SK-N-SH (cell line): ENCODE measurements around the gene ZNF180. TPM values are rescaled to one million over a fixed set of nuclear protein-coding genes. Genes with fewer than 3 reads are reported as not detected.

Experiments
- CTCF ChIA-PET: fragments of 300-600, 350-600 bp; formaldehyde crosslinking; extraction: SDS; loops from one replicate; lab custom pipeline; 2021; lab: Yijun Ruan, JAX
- POLR2A ChIA-PET: fragments of 350-600 bp; sonication (Branson Sonifier 250); formaldehyde crosslinking; extraction: SDS; loops from one replicate; lab custom pipeline; 2020; ENCODE audit warnings: antibody characterized with exemption, inconsistent platforms; lab: Yijun Ruan, JAX
- DNase-seq: peaks from one replicate; pipeline ENCODE4 v3.0.0; 2012
- H2AFZ ChIP-seq: fragments of 200-600 bp; sonication (generic); 2 replicates; pipeline ENCODE4 v1.8.1; 2016; ENCODE audit warnings: antibody characterized with exemption, mild to moderate bottlenecking, low read depth
- H3F3A ChIP-seq: fragments of 200-600 bp; sonication (generic); replicated peaks from 2 replicates; pipeline ENCODE3; 2016; ENCODE audit warnings: antibody characterized with exemption, mild to moderate bottlenecking; ENCODE audit not compliant: insufficient read depth
- H3K27ac ChIP-seq, 2 experiments: fragments of 200-500 bp in 1 of 2; fragments of 200-600 bp in 1 of 2; sonication (Bioruptor generic) in 1 of 2; sonication (generic), shearing (Covaris generic) in 1 of 2; 2 replicates each; pipeline versions ENCODE4 v1.5.1 to v1.6.1; 2014 to 2016; ENCODE audit warnings: low read depth in 2 of 2, inconsistent platforms in 1 of 2, low read length in 1 of 2, mild to moderate bottlenecking in 1 of 2, mixed read lengths in 1 of 2
- H3K27me3 ChIP-seq: fragments of 200-600 bp; sonication (generic), shearing (Covaris generic); 2 replicates; pipeline ENCODE4 v1.6.1; 2016; ENCODE audit warnings: mixed run types; ENCODE audit not compliant: insufficient read depth
- H3K36me3 ChIP-seq, 2 experiments: fragments of 200-500 bp in 1 of 2; fragments of 200-600 bp in 1 of 2; sonication (Bioruptor generic) in 1 of 2; sonication (generic) in 1 of 2; replicated peaks in 1 of 2; 2 replicates each; pipeline versions ENCODE3 to v1.5.1; 2014 to 2016; ENCODE audit warnings: low read length in 1 of 2, mild to moderate bottlenecking in 1 of 2; ENCODE audit not compliant: insufficient read depth in 2 of 2, control insufficient read depth in 1 of 2
- H3K4me1 ChIP-seq, 2 experiments: fragments of 200-500 bp in 1 of 2; fragments of 200-600 bp in 1 of 2; sonication (Bioruptor generic) in 1 of 2; sonication (generic), shearing (Covaris generic) in 1 of 2; 2 replicates each; pipeline versions ENCODE4 v1.5.1 to v1.6.1; 2014 to 2016; ENCODE audit warnings: low read depth in 1 of 2, low read length in 1 of 2, mixed run types in 1 of 2; ENCODE audit not compliant: insufficient read depth in 2 of 2, control insufficient read depth in 1 of 2
- H3K4me2 ChIP-seq: fragments of 200-600 bp; sonication (generic), shearing (Covaris generic); 2 replicates; pipeline ENCODE4 v1.6.1; 2017; ENCODE audit warnings: mixed run types
- H3K4me3 ChIP-seq, 2 experiments: fragments of 200-500 bp in 1 of 2; fragments of 200-600 bp in 1 of 2; sonication (Bioruptor generic) in 1 of 2; sonication (generic), shearing (Covaris generic) in 1 of 2; 2 replicates each; pipeline versions ENCODE4 v1.5.1 to v1.8.1; 2014 to 2016; ENCODE audit warnings: low read depth in 2 of 2, inconsistent platforms in 1 of 2, low read length in 1 of 2, mild to moderate bottlenecking in 1 of 2, mixed read lengths in 1 of 2, moderate library complexity in 1 of 2
- H3K79me2 ChIP-seq: fragments of 200-600 bp; sonication (generic); 2 replicates; pipeline ENCODE4 v1.8.1; 2017; ENCODE audit warnings: mild to moderate bottlenecking; ENCODE audit not compliant: insufficient read depth
- H3K9ac ChIP-seq: fragments of 200-600 bp; sonication (generic); 2 replicates; pipeline ENCODE4 v1.6.1; 2017; ENCODE audit warnings: mixed run types
- H3K9me2 ChIP-seq: fragments of 200-600 bp; sonication (generic); 2 replicates; pipeline ENCODE4 v1.6.1; 2017; ENCODE audit warnings: mixed run types
- H3K9me3 ChIP-seq: fragments of 200-600 bp; sonication (generic); 2 replicates; pipeline ENCODE4 v1.6.1; 2017; ENCODE audit warnings: mixed run types, mild to moderate bottlenecking, moderate library complexity
- H4K20me1 ChIP-seq: fragments of 200-600 bp; sonication (generic); 2 replicates; pipeline ENCODE4 v1.6.1; 2017; ENCODE audit warnings: mild to moderate bottlenecking, mixed run types; ENCODE audit not compliant: insufficient read depth
- CHD2 ChIP-seq: fragments of 150-350 bp; IDR thresholded peaks from 2 replicates; pipeline ENCODE4 v1.6.1; 2018; ENCODE audit warnings: low read length; ENCODE audit not compliant: partially characterized antibody
- EP300 ChIP-seq, 2 experiments: IDR thresholded peaks; 2 replicates each; pipeline versions ENCODE4 v1.4.0 to v1.6.1; 2012; ENCODE audit warnings: borderline replicate concordance in 1 of 2, low read depth in 1 of 2, low read length in 1 of 2
- EZH2phosphoT487 ChIP-seq: fragments of 200-600 bp; sonication (generic); IDR thresholded peaks from 2 replicates; pipeline ENCODE4 v1.6.1; 2017; ENCODE audit warnings: low read depth, mixed run types, mild to moderate bottlenecking, antibody characterized with exemption, moderate library complexity, borderline replicate concordance
- FOXM1 ChIP-seq: IDR thresholded peaks from 2 replicates; pipeline ENCODE4 v1.4.0; 2012; ENCODE audit warnings: low read depth, mild to moderate bottlenecking
- GATA2 ChIP-seq: sonication (generic); formaldehyde crosslinking; IDR thresholded peaks from 2 replicates; pipeline ENCODE4 v1.5.0; 2020; ENCODE audit warnings: mild to moderate bottlenecking, missing genetic modification reagents
- MAX ChIP-seq: IDR thresholded peaks from 2 replicates; pipeline ENCODE4 v1.4.0; 2012; ENCODE audit warnings: low read depth
- MEF2A ChIP-seq: IDR thresholded peaks from 2 replicates; pipeline ENCODE4 v1.4.0; 2012; ENCODE audit warnings: low read depth, borderline replicate concordance
- NFIC ChIP-seq: IDR thresholded peaks from 2 replicates; pipeline ENCODE4 v1.4.0; 2012; ENCODE audit warnings: borderline replicate concordance
- POLR2AphosphoS5 ChIP-seq: IDR thresholded peaks from 2 replicates; pipeline ENCODE4 v1.6.1; 2012; ENCODE audit warnings: low read depth, low read length
- REST ChIP-seq: IDR thresholded peaks from 2 replicates; pipeline ENCODE4 v1.6.1; 2012; ENCODE audit warnings: mild to moderate bottlenecking, low read depth, low read length, moderate library complexity
- RXRA ChIP-seq: IDR thresholded peaks from 2 replicates; pipeline ENCODE4 v1.4.0; 2012; ENCODE audit warnings: low read depth, mild to moderate bottlenecking, borderline replicate concordance
- TCF12 ChIP-seq: IDR thresholded peaks from 2 replicates; pipeline ENCODE4 v1.4.0; 2012
- USF1 ChIP-seq: IDR thresholded peaks from 2 replicates; pipeline ENCODE4 v1.4.0; 2012; ENCODE audit warnings: low read depth, borderline replicate concordance
- WGBS: methylation state at CpG from one replicate; pipeline ENCODE4 v1.1.6; 2017; ENCODE audit warnings: low lambda C conversion rate; 5-methylcytosine and 5-hydroxymethylcytosine counted together
- polyA plus RNA-seq, 3 experiments: library from polyadenylated mRNA; depleted of rRNA; stranded (reverse); fragments of >200 nt; gene quantifications; 2 replicates each; pipeline ENCODE4 v1.2.3, GENCODE V29; 2012

ZNF180 gene
- polyA plus RNA-seq, 1 of the 3 experiments (the other 2 are of a cell fraction), result 1.5 TPM

DNA sequence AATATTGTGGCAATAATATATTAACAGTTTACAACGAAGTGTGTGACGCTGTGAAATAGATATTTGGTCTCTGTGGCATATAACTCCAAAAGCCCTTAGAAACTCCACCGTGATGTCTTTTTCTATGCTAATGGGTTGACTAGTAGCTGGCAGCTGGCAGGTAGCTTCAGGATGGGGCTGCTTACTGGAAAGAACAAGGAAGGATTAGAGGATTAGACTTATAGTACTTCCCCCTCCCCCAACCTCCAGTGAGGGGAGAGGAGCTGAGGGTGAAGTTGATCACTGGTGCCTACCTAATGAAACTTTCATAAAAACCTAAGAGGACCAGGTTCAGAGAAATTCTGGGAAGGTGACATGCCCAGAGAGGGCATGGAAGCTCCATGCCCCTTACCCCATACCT is 61.9 kb downstream of the ZNF180 start:
- peaks cover 0 to 3% of the 10 kb centered on the region in 2 experiments for H3K36me3 ChIP-seq
- no peak for DNase-seq
- H2AFZ ChIP-seq, result no peak overlapping the region
- no peak overlapping the region for H3K27ac ChIP-seq
- no peaks in the 10 kb centered on the region for H3F3A ChIP-seq
- no peaks in the 10 kb centered on the region for H4K20me1 ChIP-seq
- no peak for TF ChIP-seq GATA2
- no peak for TF ChIP-seq POLR2AphosphoS5
- TF ChIP-seq CHD2, result no peak
- TF ChIP-seq RXRA, result no peak
- TF ChIP-seq REST, result no peak
- TF ChIP-seq MEF2A, result no peak
- no peak for TF ChIP-seq EP300 (IDR thresholded peaks at IDR 0.05; ENCODE audit: borderline replicate concordance in 1 of 2, low read depth in 1 of 2, low read length in 1 of 2)
- TF ChIP-seq FOXM1, result no peak
- TF ChIP-seq NFIC, result no peak
- TF ChIP-seq MAX, result no peak
- TF ChIP-seq TCF12, result no peak
- no peak for TF ChIP-seq EZH2phosphoT487
- no peaks in the 10 kb centered on the region for H3K79me2 ChIP-seq
- WGBS, result 76% methylated on average over 3 of the region's 3 CpGs
- H3K9ac ChIP-seq, result no peak overlapping the region
- H3K9me3 ChIP-seq, result no peaks in the 10 kb centered on the region
- H3K4me1 ChIP-seq, result no peaks in the 10 kb centered on the region
- no peak overlapping the region for H3K4me3 ChIP-seq
- H3K9me2 ChIP-seq, result no peaks in the 10 kb centered on the region
- no peaks in the 10 kb centered on the region for H3K27me3 ChIP-seq
- ChIA-PET POLR2A (no interaction called here), CTCF (no interaction called here)
- no peak overlapping the region for H3K4me2 ChIP-seq

DNA sequence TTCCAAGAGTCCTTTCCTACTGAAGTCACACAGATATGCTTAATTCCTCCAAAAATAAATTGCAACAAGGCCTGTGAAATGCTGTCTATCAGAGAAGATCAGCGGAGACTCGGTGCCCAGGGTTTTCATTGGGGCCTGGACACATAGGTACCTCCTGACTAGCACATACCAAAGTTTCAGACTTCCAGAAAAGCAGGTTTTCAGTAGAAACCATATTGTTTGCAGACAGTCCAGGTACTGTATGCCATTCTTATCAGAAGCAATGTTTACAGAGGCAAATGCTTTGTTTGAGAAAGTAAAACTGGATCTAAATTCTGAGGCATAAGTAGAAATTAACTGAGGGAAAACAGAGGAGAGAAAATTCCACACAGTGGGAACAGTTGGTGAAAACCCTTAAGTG is 64.9 kb downstream of the ZNF180 start:
- Histone ChIP-seq H3K9me3 (no peaks in the 10 kb centered on the region), H3K27me3 (no peaks in the 10 kb centered on the region), H3K9ac (no peak overlapping the region), H3F3A (no peaks in the 10 kb centered on the region), H3K4me3 (no peak overlapping the region), H4K20me1 (no peaks in the 10 kb centered on the region), H3K79me2 (no peaks in the 10 kb centered on the region), H3K4me1 (no peaks in the 10 kb centered on the region), H2AFZ (no peak overlapping the region), H3K9me2 (no peaks in the 10 kb centered on the region), H3K4me2 (no peak overlapping the region), H3K36me3 (peaks cover 0 to 4% of the 10 kb centered on the region in 2 experiments), H3K27ac (no peak overlapping the region)
- WGBS, result 77% methylated on average over 2 of the region's 2 CpGs
- ChIA-PET CTCF (no interaction called here), POLR2A (no interaction called here)
- DNase-seq, result no peak
- TF ChIP-seq USF1, result no peak
- no peak for TF ChIP-seq RXRA
- no peak for TF ChIP-seq TCF12
